Measurements from ENCODE around the gene GRM7.

- TF ChIP-seq POLR2A (IDR thresholded peaks at IDR 0.05) (no peak), CTCF (IDR thresholded peaks at IDR 0.05 in 4 of 5, conservative IDR thresholded peaks at IDR 0.05 in 1 of 5) (no peak)
Measured at GRCh38 chr3:7734456-7734855, 873.5 kb downstream of the GRM7 start.

Data from gastrocnemius medialis (tissue), 4 donors.